A673 (cell line): ENCODE data around the gene SLC35C1. TPM values are rescaled to one million over a fixed set of nuclear protein-coding genes. Genes with fewer than 3 reads are reported as not detected.

Source experiments
- BruUV-seq: library from RNA; stranded (reverse); fragments of 400-500 nt; replicated peaks from 2 replicates; lab custom pipeline; 2021; lab: Mats Ljungman, UMichigan
- CTCF ChIA-PET: fragments of 300-600 bp; sonication (Branson Sonifier 250); formaldehyde crosslinking; loops from one replicate; lab custom pipeline; 2022; ENCODE audit warnings: antibody characterized with exemption; lab: Charles Lee
- POLR2A ChIA-PET: fragments of 300-600 bp; sonication (Branson Sonifier 250); formaldehyde crosslinking; loops from one replicate; lab custom pipeline; 2022; ENCODE audit warnings: antibody characterized with exemption; ENCODE audit not compliant: low non-redundant PET; lab: Charles Lee
- DNase-seq: peaks from one replicate; pipeline ENCODE4 v3.0.0-alpha.2; 2015; ENCODE audit warnings: low spot score
- H3K27ac ChIP-seq: fragments of 200-600 bp; sonication (generic); 2 replicates; pipeline ENCODE4 v1.5.1; 2016; ENCODE audit warnings: mixed run types, low read depth, mild to moderate bottlenecking, mixed read lengths, antibody characterized with exemption, low read length; ENCODE audit not compliant: poor library complexity, severe bottlenecking
- H3K27me3 ChIP-seq: fragments of 200-600 bp; sonication (generic); replicated peaks from 2 replicates; pipeline ENCODE4 v1.6.1; 2017; ENCODE audit warnings: mixed run types, low read depth, mild to moderate bottlenecking, mixed read lengths, antibody characterized with exemption, low read length; ENCODE audit not compliant: insufficient read depth, poor library complexity
- H3K36me3 ChIP-seq: fragments of 200-600 bp; sonication (generic); 2 replicates; pipeline ENCODE4 v1.6.1; 2016; ENCODE audit warnings: mixed run types, mild to moderate bottlenecking, mixed read lengths, antibody characterized with exemption, low read length; ENCODE audit not compliant: insufficient read depth, poor library complexity, severe bottlenecking
- H3K4me1 ChIP-seq: fragments of 200-600 bp; sonication (generic); 2 replicates; pipeline ENCODE4 v1.6.1; 2017; ENCODE audit warnings: mixed run types, mild to moderate bottlenecking, mixed read lengths, antibody characterized with exemption, low read length; ENCODE audit not compliant: insufficient read depth, poor library complexity, severe bottlenecking
- H3K4me3 ChIP-seq: fragments of 200-600 bp; sonication (generic); 2 replicates; pipeline ENCODE4 v1.5.1; 2016; ENCODE audit warnings: low read depth, mixed run types, mild to moderate bottlenecking, mixed read lengths, low read length; ENCODE audit not compliant: poor library complexity, severe bottlenecking
- H3K9me3 ChIP-seq: fragments of 200-600 bp; sonication (generic); 2 replicates; pipeline ENCODE4 v1.6.1; 2016; ENCODE audit warnings: mixed run types, low read depth, mild to moderate bottlenecking, mixed read lengths, antibody characterized with exemption, low read length; ENCODE audit not compliant: poor library complexity, severe bottlenecking
- CTCF ChIP-seq: fragments of 300-800, 200-600 bp; sonication (generic); conservative IDR thresholded peaks from 2 replicates; pipeline ENCODE4 v1.5.1; 2017; ENCODE audit warnings: low read depth, mild to moderate bottlenecking, antibody characterized with exemption, low read length, moderate library complexity, mixed read lengths
- EZH2 ChIP-seq: fragments of 200-600 bp; sonication (generic); IDR thresholded peaks from 2 replicates; pipeline ENCODE4 v1.6.1; 2017; ENCODE audit warnings: borderline replicate concordance, low read depth, mild to moderate bottlenecking, mixed read lengths, antibody characterized with exemption, low read length; ENCODE audit not compliant: poor library complexity, severe bottlenecking
- intact Hi-C: fragments of 100-400 bp; cut with micrococcal nuclease; formaldehyde crosslinking; loops from one replicate; pipeline ENCODE4 v1.10.0; 2022; ENCODE audit not compliant: unreplicated experiment
- total RNA-seq: library from RNA; stranded (reverse); gene quantifications from 2 replicates; pipeline ENCODE4 v1.2.3, GENCODE V29; 2021

Gene SLC35C1
- total RNA-seq, 1 experiment from 2014 or later, result 32.5 TPM

GRCh38 chr11:45774786-45775185, 30.2 kb upstream of the SLC35C1 start:
- H3K4me3 ChIP-seq, result no peak overlapping the region
- TF ChIP-seq CTCF (no peak), EZH2 (no peak)
- H3K4me1 ChIP-seq, result peaks cover 19% of the 10 kb centered on the region
- no peak for DNase-seq
- H3K27me3 ChIP-seq, result no peaks in the 10 kb centered on the region
- H3K9me3 ChIP-seq, result no peaks in the 10 kb centered on the region
- intact Hi-C loops, result loop anchor here (10.0 kb wide), 1 partner anchor 660 kb away; no protein-coding TSS in a partner anchor
- H3K36me3 ChIP-seq, result no peaks in the 10 kb centered on the region
- ChIA-PET CTCF (no interaction called here), POLR2A (no interaction called here)
- no peak overlapping the region for H3K27ac ChIP-seq
- BruUV-seq, result no TSS peak

GRCh38 chr11:45777127-45777969, 27.6 kb upstream of the SLC35C1 start:
- Histone ChIP-seq H3K4me1 (peaks cover 14% of the 10 kb centered on the region), H3K36me3 (no peaks in the 10 kb centered on the region), H3K9me3 (no peaks in the 10 kb centered on the region), H3K4me3 (no peak overlapping the region), H3K27ac (no peak overlapping the region), H3K27me3 (no peaks in the 10 kb centered on the region)
- intact Hi-C loops, result loop anchor here (10.0 kb wide), 1 partner anchor 663 kb away; no protein-coding TSS in a partner anchor
- ChIA-PET CTCF (no interaction called here), POLR2A (no interaction called here)
- TF ChIP-seq CTCF (no peak), EZH2 (no peak)
- BruUV-seq, result no TSS peak
- peak; percentile 58 for DNase-seq

GRCh38 chr11:45778341-45778740, 26.6 kb upstream of the SLC35C1 start:
- Histone ChIP-seq H3K36me3 (no peaks in the 10 kb centered on the region), H3K4me1 (peaks cover 7% of the 10 kb centered on the region), H3K27ac (no peak overlapping the region), H3K27me3 (no peaks in the 10 kb centered on the region), H3K9me3 (no peaks in the 10 kb centered on the region), H3K4me3 (no peak overlapping the region)
- CTCF ChIA-PET, result no interaction called here
- no peak for TF ChIP-seq EZH2
- TF ChIP-seq CTCF, result no peak
- BruUV-seq, result no TSS peak
- no peak for DNase-seq
- POLR2A ChIA-PET, result no interaction called here
- intact Hi-C loops, result loop anchor here (10.0 kb wide), 1 partner anchor 664 kb away; no protein-coding TSS in a partner anchor
